Activated CD4-positive, alpha-beta T cell treated with anti-CD3 and anti-CD28 coated beads, Interleukin-2, amount 50 U/mL, for 16 hours (primary cell): ENCODE data around the gene RGL1.
A peak's percentile ranks its signal among the peaks of the same experiment; 100 is the strongest.

ENCODE experiments used
- DNase-seq: peaks from one replicate; pipeline ENCODE4 v3.0.0-alpha.2; 2020

RGL1 gene

DNA sequence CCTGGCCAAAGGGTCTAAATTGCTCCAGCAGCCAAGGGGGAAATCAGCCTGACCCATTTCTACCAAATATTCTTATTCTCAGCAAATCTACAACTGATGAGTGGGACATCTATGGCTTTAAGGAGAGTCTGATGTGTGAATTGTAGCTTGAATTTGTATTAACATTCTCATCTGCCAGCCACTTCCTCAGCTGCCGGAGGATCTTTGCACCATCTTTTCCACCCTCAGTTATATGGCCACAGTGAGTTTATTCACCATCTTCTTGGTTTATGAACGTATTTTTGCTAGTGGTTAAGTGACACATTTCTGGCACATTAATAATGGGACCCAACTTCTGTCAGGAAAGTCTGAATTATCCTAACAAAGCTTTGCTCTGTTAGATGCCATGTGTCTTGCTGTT, 163.0 kb downstream of the RGL1 start:
- peak; percentile 31 for DNase-seq

- DNase-seq: no peak
Observed at GRCh38 chr1:183968386-183968785, 163.5 kb downstream of the RGL1 start.

GRCh38 chr1:183970516-183971300, 165.8 kb downstream of the RGL1 start:
- DNase-seq: no peak

DNA sequence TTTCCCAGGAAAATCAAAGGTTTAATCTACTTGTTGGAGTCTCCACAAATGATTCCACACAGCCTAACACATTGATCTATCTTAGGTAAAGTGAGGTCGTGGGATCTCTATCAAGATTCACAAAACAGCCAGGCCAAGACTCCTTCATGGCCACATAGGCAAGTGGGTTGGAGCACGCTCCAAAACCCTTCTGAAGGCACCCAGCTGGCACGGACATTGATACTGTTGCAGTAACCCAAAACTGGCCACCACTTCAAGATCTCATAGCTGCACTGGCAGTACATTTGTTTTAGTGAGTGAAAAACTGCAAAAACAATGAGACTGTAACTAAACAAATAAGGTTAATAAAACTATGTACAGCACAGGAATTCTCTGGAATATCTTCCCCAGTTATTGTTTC, 170.7 kb downstream of the RGL1 start:
- DNase-seq: no peak

DNA sequence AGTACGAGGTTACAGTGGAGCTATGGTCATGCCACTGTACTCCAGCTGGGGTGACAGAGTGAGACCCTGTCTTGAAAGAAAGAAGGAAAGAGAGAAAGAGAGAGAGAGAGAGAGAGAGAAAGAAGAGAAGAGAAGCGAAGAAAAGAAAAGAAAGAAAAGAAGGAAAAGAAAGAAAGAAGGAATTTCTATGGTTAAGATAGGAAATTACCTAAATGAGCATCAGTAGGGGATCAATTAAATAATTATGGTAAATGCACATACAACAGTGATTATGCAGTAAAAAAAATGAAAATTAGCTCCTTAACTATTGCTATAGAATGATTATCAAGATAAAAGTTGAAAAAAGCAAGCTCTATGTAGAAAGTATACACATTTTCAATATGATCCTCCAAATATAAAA, 172.8 kb downstream of the RGL1 start:
- DNase-seq: no peak
